CD4-positive, alpha-beta T cell treated with Interleukin-10 for 1 hour (primary cell): Measurements from ENCODE around the gene ADCY9.
"Not testable (repeated sequence)": the region's sequence is repeated elsewhere in the genome, so short reads cannot be mapped to it uniquely, and the experiment has no call there.

ENCODE experiments used
- DNase-seq: peaks from one replicate; pipeline ENCODE4 v3.0.0-alpha.2; 2020

ADCY9 gene

GRCh38 chr16:3968551-3968950 lies 147.7 kb downstream of the ADCY9 start:
- no peak for DNase-seq

GRCh38 chr16:3966681-3967080 lies 149.6 kb downstream of the ADCY9 start:
- DNase-seq: no peak

- no peak for DNase-seq
Observed at GRCh38 chr16:3965781-3966582, 150.3 kb downstream of the ADCY9 start.

- no peak for DNase-seq
Observed at GRCh38 chr16:3965306-3965705, 150.9 kb downstream of the ADCY9 start.

GRCh38 chr16:3964686-3965290 lies 151.5 kb downstream of the ADCY9 start:
- no peak for DNase-seq

- no peak for DNase-seq
Observed at GRCh38 chr16:3963886-3964685, 152.2 kb downstream of the ADCY9 start.

GRCh38 chr16:3963203-3963602 lies 153.0 kb downstream of the ADCY9 start:
- peak; percentile 46 for DNase-seq

- DNase-seq: no peak
Observed at GRCh38 chr16:3961449-3961849, 154.8 kb downstream of the ADCY9 start.

GRCh38 chr16:3959926-3960590 lies 156.2 kb downstream of the ADCY9 start:
- not testable (repeated sequence) for DNase-seq

- no peak for DNase-seq
Observed at GRCh38 chr16:3959148-3959547, 157.1 kb downstream of the ADCY9 start.

- no peak for DNase-seq
Observed at GRCh38 chr16:3957344-3957980, 158.8 kb downstream of the ADCY9 start.

- DNase-seq: no peak
Observed at GRCh38 chr16:3954411-3954921, 161.8 kb downstream of the ADCY9 start.

- no peak for DNase-seq
Observed at GRCh38 chr16:3953728-3954410, 162.4 kb downstream of the ADCY9 start.

- no peak for DNase-seq
Observed at GRCh38 chr16:3952737-3953131, 163.5 kb downstream of the ADCY9 start.

- no peak for DNase-seq
Observed at GRCh38 chr16:3951861-3952736, 164.1 kb downstream of the ADCY9 start.

- not testable (repeated sequence) for DNase-seq
Observed at GRCh38 chr16:3951380-3951779, 164.9 kb downstream of the ADCY9 start.

GRCh38 chr16:3950343-3951193 lies 165.7 kb downstream of the ADCY9 start:
- no peak for DNase-seq

- no peak for DNase-seq
Observed at GRCh38 chr16:3949946-3950342, 166.3 kb downstream of the ADCY9 start.

GRCh38 chr16:3949287-3949686 lies 167.0 kb downstream of the ADCY9 start:
- DNase-seq: no peak
